GM12891 (cell line): ENCODE results near the gene COX19.

ENCODE experiments used
- POLR2A ChIP-seq: IDR thresholded peaks from 2 replicates; pipeline ENCODE4 v1.6.1; 2011; ENCODE audit warnings: low read depth, low read length, control low read depth
- POLR2AphosphoS5 ChIP-seq: IDR thresholded peaks from 2 replicates; pipeline ENCODE4 v1.6.1; 2011; ENCODE audit warnings: low read depth, low read length, control low read depth
- SPI1 ChIP-seq: IDR thresholded peaks from 2 replicates; pipeline ENCODE4 v1.6.1; 2011; ENCODE audit warnings: low read depth, low read length, control low read depth
- TAF1 ChIP-seq: IDR thresholded peaks from 2 replicates; pipeline ENCODE4 v1.6.1; 2011; ENCODE audit warnings: low read depth, low read length, control low read depth

GRCh38 chr7:930975-931758 lies 44.2 kb downstream of the COX19 start:
- no peak for TF ChIP-seq POLR2A
- TF ChIP-seq POLR2AphosphoS5: no peak
- TF ChIP-seq TAF1: no peak
- TF ChIP-seq SPI1: no peak
